GM19468 (cell line): ENCODE measurements around the gene PRKG1.

ENCODE experiments used
- ATAC-seq: cut with Tn5 transposase; IDR thresholded peaks from one replicate; pipeline ENCODE4 v1.9.1; 2021; ENCODE audit warnings: mild to moderate bottlenecking, moderate library complexity, moderate number of reproducible peaks; ENCODE audit not compliant: unreplicated experiment; ENCODE audit errors: extremely low read depth

The PRKG1 gene

GRCh38 chr10:51806079-51806835 is 732.0 kb downstream of the PRKG1 start:
- ATAC-seq = no peak

- ATAC-seq = no peak
Observed at GRCh38 chr10:51808187-51808586, 733.9 kb downstream of the PRKG1 start.

- ATAC-seq = no peak
Observed at GRCh38 chr10:51815723-51816122, 741.4 kb downstream of the PRKG1 start.

- ATAC-seq = no peak
Observed at GRCh38 chr10:51821045-51821444, 746.8 kb downstream of the PRKG1 start.

- no peak for ATAC-seq
Observed at GRCh38 chr10:51821745-51822144, 747.5 kb downstream of the PRKG1 start.

- no peak for ATAC-seq
Observed at GRCh38 chr10:51832652-51833383, 758.5 kb downstream of the PRKG1 start.

- ATAC-seq = no peak
Observed at GRCh38 chr10:51834548-51834947, 760.3 kb downstream of the PRKG1 start.

GRCh38 chr10:51838471-51838870 is 764.2 kb downstream of the PRKG1 start:
- no peak for ATAC-seq

- ATAC-seq = no peak
Observed at GRCh38 chr10:51843966-51844365, 769.7 kb downstream of the PRKG1 start.

- ATAC-seq = no peak
Observed at GRCh38 chr10:51846856-51847506, 772.7 kb downstream of the PRKG1 start.

- ATAC-seq = no peak
Observed at GRCh38 chr10:51852297-51852696, 778.0 kb downstream of the PRKG1 start.

GRCh38 chr10:51857305-51857704 is 783.0 kb downstream of the PRKG1 start:
- ATAC-seq = no peak

- no peak for ATAC-seq
Observed at GRCh38 chr10:51860257-51860656, 786.0 kb downstream of the PRKG1 start.

- no peak for ATAC-seq
Observed at GRCh38 chr10:51861051-51861450, 786.8 kb downstream of the PRKG1 start.

- ATAC-seq = no peak
Observed at GRCh38 chr10:51861731-51862130, 787.4 kb downstream of the PRKG1 start.

GRCh38 chr10:51862149-51862548 is 787.9 kb downstream of the PRKG1 start:
- no peak for ATAC-seq

GRCh38 chr10:51867956-51868355 is 793.7 kb downstream of the PRKG1 start:
- ATAC-seq = no peak

GRCh38 chr10:51874131-51874530 is 799.8 kb downstream of the PRKG1 start:
- ATAC-seq = no peak

- no peak for ATAC-seq
Observed at GRCh38 chr10:51875610-51876009, 801.3 kb downstream of the PRKG1 start.

- ATAC-seq = no peak
Observed at GRCh38 chr10:51876503-51876902, 802.2 kb downstream of the PRKG1 start.

GRCh38 chr10:51876979-51877378 is 802.7 kb downstream of the PRKG1 start:
- ATAC-seq = no peak
